ENCODE measurements around the gene WNT2.
A peak's percentile ranks its signal among the peaks of the same experiment; 100 is the strongest.

The WNT2 gene

GRCh38 chr7:117322741-117323304, at the start of gene WNT2:
Gene WNT2, minus strand, starts transcription at chr7:117323058. Its CDS starts 69 bp downstream, at chr7:117322989.
- peak; percentile 68 for DNase-seq

- DNase-seq: no peak
Observed at GRCh38 chr7:117372073-117372472, 49.2 kb upstream of the WNT2 start.

- no peak for DNase-seq
Observed at GRCh38 chr7:117364339-117365080, 41.7 kb upstream of the WNT2 start.

- DNase-seq: no peak
Observed at GRCh38 chr7:117362294-117362888, 39.5 kb upstream of the WNT2 start.

GRCh38 chr7:117350027-117350426, 27.2 kb upstream of the WNT2 start:
- DNase-seq: no peak

- DNase-seq: no peak
Observed at GRCh38 chr7:117349570-117349969, 26.7 kb upstream of the WNT2 start.

GRCh38 chr7:117347962-117348672, 25.3 kb upstream of the WNT2 start:
- DNase-seq: no peak

GRCh38 chr7:117347480-117347879, 24.6 kb upstream of the WNT2 start:
- DNase-seq: no peak

GRCh38 chr7:117346161-117346560, 23.3 kb upstream of the WNT2 start:
- no peak for DNase-seq

GRCh38 chr7:117338020-117338419, 15.2 kb upstream of the WNT2 start:
- no peak for DNase-seq

GRCh38 chr7:117333168-117333567, 10.3 kb upstream of the WNT2 start:
- DNase-seq: no peak

- no peak for DNase-seq
Observed at GRCh38 chr7:117332031-117332430, 9.2 kb upstream of the WNT2 start.

GRCh38 chr7:117325836-117326235, 3.0 kb upstream of the WNT2 start:
- DNase-seq: no peak

- no peak for DNase-seq
Observed at GRCh38 chr7:117324960-117325359, 2.1 kb upstream of the WNT2 start.

- DNase-seq: peak; percentile 77
Observed at GRCh38 chr7:117323851-117324711, 1.2 kb upstream of the WNT2 start.

- peak; percentile 76 for DNase-seq
Observed at GRCh38 chr7:117323305-117323850, 520 bp upstream of the WNT2 start.

- no peak for DNase-seq
Observed at GRCh38 chr7:117320523-117320922, 2.3 kb downstream of the WNT2 start.

- DNase-seq: no peak
Observed at GRCh38 chr7:117319181-117319580, 3.7 kb downstream of the WNT2 start.

GRCh38 chr7:117313582-117313981, 9.3 kb downstream of the WNT2 start:
- DNase-seq: no peak

GRCh38 chr7:117312593-117313580, 10.0 kb downstream of the WNT2 start:
- DNase-seq: no peak

- DNase-seq: no peak
Observed at GRCh38 chr7:117308891-117309290, 14.0 kb downstream of the WNT2 start.
